Hepatocyte (in vitro differentiated cells): Measurements from ENCODE around the gene OXLD1. TPM values are rescaled to one million over a fixed set of nuclear protein-coding genes. Genes with fewer than 3 reads are reported as not detected.

Experiments used
- DNase-seq: peaks from one replicate; pipeline ENCODE4 v3.0.0-alpha.2; 2016; ENCODE audit warnings: low spot score
- H2AFZ ChIP-seq: fragments of 200-600 bp; sonication (generic); 2 replicates; pipeline ENCODE4 v1.6.0; 2016; ENCODE audit warnings: antibody characterized with exemption, mild to moderate bottlenecking
- H3K27ac ChIP-seq: fragments of 200-600 bp; sonication (generic); 2 replicates; pipeline ENCODE4 v1.5.1; 2016; ENCODE audit warnings: mild to moderate bottlenecking
- H3K27me3 ChIP-seq: fragments of 200-600 bp; sonication (generic); 2 replicates; pipeline ENCODE4 v1.6.1; 2016
- H3K36me3 ChIP-seq: fragments of 200-600 bp; sonication (generic); replicated peaks from 2 replicates; pipeline ENCODE4 v1.5.1; 2016; ENCODE audit warnings: low read depth; ENCODE audit not compliant: insufficient read depth
- H3K4me1 ChIP-seq: fragments of 200-600 bp; sonication (generic); 2 replicates; pipeline ENCODE4 v1.5.1; 2016; ENCODE audit warnings: mild to moderate bottlenecking, moderate library complexity; ENCODE audit not compliant: insufficient read depth
- H3K4me2 ChIP-seq: fragments of 200-600 bp; sonication (generic); 2 replicates; pipeline ENCODE4 v1.6.0; 2016
- H3K4me3 ChIP-seq: fragments of 200-600 bp; sonication (generic); 2 replicates; pipeline ENCODE4 v1.5.1; 2016; ENCODE audit warnings: mild to moderate bottlenecking
- H3K79me2 ChIP-seq: fragments of 200-600 bp; sonication (generic); 2 replicates; pipeline ENCODE4 v1.6.0; 2017; ENCODE audit warnings: mild to moderate bottlenecking
- H3K9me2 ChIP-seq: fragments of 200-600 bp; sonication (generic); replicated peaks from 2 replicates; pipeline ENCODE4 v1.6.0; 2017; ENCODE audit warnings: mild to moderate bottlenecking; ENCODE audit not compliant: insufficient read depth
- H3K9me3 ChIP-seq: fragments of 200-600 bp; sonication (generic); 2 replicates; pipeline ENCODE4 v1.5.1; 2016; ENCODE audit warnings: low read depth, mild to moderate bottlenecking
- H4K20me1 ChIP-seq: fragments of 200-600 bp; sonication (generic); 2 replicates; pipeline ENCODE4 v1.6.0; 2016; ENCODE audit warnings: mild to moderate bottlenecking; ENCODE audit not compliant: insufficient read depth, poor library complexity, severe bottlenecking
- CTCF ChIP-seq: fragments of 200-600 bp; sonication (generic); IDR thresholded peaks from 2 replicates; pipeline ENCODE4 v1.5.1; 2016; ENCODE audit warnings: antibody characterized with exemption, mild to moderate bottlenecking; ENCODE audit not compliant: poor library complexity
- EZH2 ChIP-seq: fragments of 200-600 bp; sonication (generic); IDR thresholded peaks from 2 replicates; pipeline ENCODE4 v1.6.1; 2016; ENCODE audit warnings: antibody characterized with exemption, mild to moderate bottlenecking, borderline replicate concordance
- EZH2phosphoT487 ChIP-seq: fragments of 200-600 bp; sonication (generic); IDR thresholded peaks from one replicate; pipeline ENCODE4 v1.6.1; 2018; ENCODE audit warnings: antibody characterized with exemption, mild to moderate bottlenecking, low read depth, moderate library complexity; ENCODE audit not compliant: unreplicated experiment, severe bottlenecking
- WGBS: methylation state at CpG from one replicate; pipeline ENCODE4 v1.1.6; 2016; ENCODE audit warnings: low lambda C conversion rate; ENCODE audit errors: missing lambda C conversion rate; 5-methylcytosine and 5-hydroxymethylcytosine counted together
- polyA plus RNA-seq: library from polyadenylated mRNA; unstranded; fragments of >200 nt; fragmentation: Nextera tagmentation; extraction: Ambion mirVana; gene quantifications from 2 replicates; pipeline ENCODE4 v1.2.1, GENCODE V29; 2016
- total RNA-seq: library from RNA; depleted of rRNA; stranded (reverse); fragments of >200 nt; gene quantifications from 2 replicates; pipeline ENCODE4 v1.2.3, GENCODE V29; 2014

Gene OXLD1
- total and polyA plus RNA-seq, 2 experiments from 2014 or later, result 37.8 to 39.8 TPM

GRCh38 chr17:81701288-81702071, 35.1 kb upstream of the OXLD1 start:
- peak overlapping the region; percentile 94 for H3K4me2 ChIP-seq
- TF ChIP-seq EZH2phosphoT487 (no peak), CTCF (peak; percentile 9)
- no peaks in the 10 kb centered on the region for H3K27me3 ChIP-seq
- H3K27ac ChIP-seq, result peak overlapping the region; percentile 97
- H3K4me3 ChIP-seq, result peak overlapping the region; percentile 72
- no peaks in the 10 kb centered on the region for H3K9me3 ChIP-seq
- 86% methylated on average over 23 of the region's 23 CpGs for WGBS
- no peak overlapping the region for H2AFZ ChIP-seq
- no peaks in the 10 kb centered on the region for H3K36me3 ChIP-seq
- peaks cover 16% of the 10 kb centered on the region for H4K20me1 ChIP-seq
- H3K79me2 ChIP-seq, result peaks cover 79% of the 10 kb centered on the region
- DNase-seq, result peak; percentile 40
- no peaks in the 10 kb centered on the region for H3K9me2 ChIP-seq
- H3K4me1 ChIP-seq, result peaks cover 18% of the 10 kb centered on the region

- 96% methylated on average over 20 of the region's 25 CpGs for WGBS
- no peaks in the 10 kb centered on the region for H3K9me3 ChIP-seq
- H3K9me2 ChIP-seq, result no peaks in the 10 kb centered on the region
- H3K36me3 ChIP-seq, result no peaks in the 10 kb centered on the region
- peak overlapping the region; percentile 94 for H3K4me2 ChIP-seq
- no peak for TF ChIP-seq EZH2
- no peak for TF ChIP-seq EZH2phosphoT487
- TF ChIP-seq CTCF, result no peak
- H3K79me2 ChIP-seq, result peaks cover 79% of the 10 kb centered on the region
- H3K4me3 ChIP-seq, result no peak overlapping the region
- peaks cover 16% of the 10 kb centered on the region for H4K20me1 ChIP-seq
- no peak overlapping the region for H3K27ac ChIP-seq
- H3K27me3 ChIP-seq, result no peaks in the 10 kb centered on the region
- peaks cover 18% of the 10 kb centered on the region for H3K4me1 ChIP-seq
- no peak for DNase-seq
- no peak overlapping the region for H2AFZ ChIP-seq
Observed at GRCh38 chr17:81700353-81701287, 34.2 kb upstream of the OXLD1 start.

- H3K27ac ChIP-seq, result no peak overlapping the region
- H3K27me3 ChIP-seq, result no peaks in the 10 kb centered on the region
- peaks cover 57% of the 10 kb centered on the region for H3K79me2 ChIP-seq
- no peak overlapping the region for H3K4me3 ChIP-seq
- DNase-seq, result no peak
- peaks cover 16% of the 10 kb centered on the region for H4K20me1 ChIP-seq
- 91% methylated on average over 24 of the region's 25 CpGs for WGBS
- H3K9me2 ChIP-seq, result no peaks in the 10 kb centered on the region
- H3K4me2 ChIP-seq, result no peak overlapping the region
- H3K9me3 ChIP-seq, result no peaks in the 10 kb centered on the region
- no peak overlapping the region for H2AFZ ChIP-seq
- peaks cover 11% of the 10 kb centered on the region for H3K4me1 ChIP-seq
- TF ChIP-seq EZH2phosphoT487, result no peak
- no peak for TF ChIP-seq EZH2
- TF ChIP-seq CTCF, result no peak
- H3K36me3 ChIP-seq, result no peaks in the 10 kb centered on the region
Observed at GRCh38 chr17:81697261-81698044, 31.0 kb upstream of the OXLD1 start.
